Measurements from ENCODE around the gene LHX2. TPM values are rescaled to one million over a fixed set of nuclear protein-coding genes. Genes with fewer than 3 reads are reported as not detected.
"Not testable (repeated sequence)": the region's sequence is repeated elsewhere in the genome, so short reads cannot be mapped to it uniquely, and the experiment has no call there.

The LHX2 gene
- total RNA-seq, 1 experiment from 2014 or later = not detected

DNA sequence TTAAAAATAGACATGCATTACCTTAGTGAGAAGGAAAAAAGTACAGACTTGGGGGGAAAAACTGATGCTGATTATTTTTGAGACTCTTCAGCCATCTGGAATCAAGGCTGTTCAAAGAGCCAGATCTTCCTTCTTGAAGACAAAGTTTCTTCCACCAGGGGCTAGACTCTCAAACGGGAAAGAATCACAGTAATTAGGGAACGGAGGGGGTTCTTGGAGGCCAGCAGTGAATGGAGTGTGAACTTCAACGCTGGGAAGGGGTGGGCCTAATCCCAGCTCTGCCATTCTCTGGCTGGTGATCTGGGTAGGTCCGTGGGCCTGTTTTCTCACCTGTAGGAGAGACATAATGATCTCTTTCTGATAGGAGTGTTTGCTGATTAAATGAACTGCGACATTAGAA, 21.1 kb upstream of the LHX2 start:
- H3K36me3 Mint-ChIP-seq (ENCODE audit: insufficient read depth, unreplicated experiment) = no peaks in the 10 kb centered on the region
- no peak for DNase-seq
- CTCF ChIA-PET = no interaction called here
- H3K4me1 Mint-ChIP-seq (ENCODE audit: low read depth, unreplicated experiment) = no peaks in the 10 kb centered on the region
- intact Hi-C loops (cut with micrococcal nuclease; ENCODE audit: unreplicated experiment) = no loop called here
- peaks cover 78% of the 10 kb centered on the region for H3K27me3 Mint-ChIP-seq (ENCODE audit: unreplicated experiment)
- no peaks in the 10 kb centered on the region for H3K9me3 Mint-ChIP-seq (ENCODE audit: low read depth, unreplicated experiment)
- H3K27ac Mint-ChIP-seq (ENCODE audit: unreplicated experiment) = no peak overlapping the region
- TF ChIP-seq, protein P1, sequence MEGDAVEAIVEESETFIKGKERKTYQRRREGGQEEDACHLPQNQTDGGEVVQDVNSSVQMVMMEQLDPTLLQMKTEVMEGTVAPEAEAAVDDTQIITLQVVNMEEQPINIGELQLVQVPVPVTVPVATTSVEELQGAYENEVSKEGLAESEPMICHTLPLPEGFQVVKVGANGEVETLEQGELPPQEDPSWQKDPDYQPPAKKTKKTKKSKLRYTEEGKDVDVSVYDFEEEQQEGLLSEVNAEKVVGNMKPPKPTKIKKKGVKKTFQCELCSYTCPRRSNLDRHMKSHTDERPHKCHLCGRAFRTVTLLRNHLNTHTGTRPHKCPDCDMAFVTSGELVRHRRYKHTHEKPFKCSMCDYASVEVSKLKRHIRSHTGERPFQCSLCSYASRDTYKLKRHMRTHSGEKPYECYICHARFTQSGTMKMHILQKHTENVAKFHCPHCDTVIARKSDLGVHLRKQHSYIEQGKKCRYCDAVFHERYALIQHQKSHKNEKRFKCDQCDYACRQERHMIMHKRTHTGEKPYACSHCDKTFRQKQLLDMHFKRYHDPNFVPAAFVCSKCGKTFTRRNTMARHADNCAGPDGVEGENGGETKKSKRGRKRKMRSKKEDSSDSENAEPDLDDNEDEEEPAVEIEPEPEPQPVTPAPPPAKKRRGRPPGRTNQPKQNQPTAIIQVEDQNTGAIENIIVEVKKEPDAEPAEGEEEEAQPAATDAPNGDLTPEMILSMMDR (IDR thresholded peaks at IDR 0.05; ENCODE audit: unreplicated experiment) = no peak
- BruUV-seq (replicated peaks) = no TSS peak
- H3K4me3 Mint-ChIP-seq (ENCODE audit: low read depth, unreplicated experiment) = no peak overlapping the region

DNA sequence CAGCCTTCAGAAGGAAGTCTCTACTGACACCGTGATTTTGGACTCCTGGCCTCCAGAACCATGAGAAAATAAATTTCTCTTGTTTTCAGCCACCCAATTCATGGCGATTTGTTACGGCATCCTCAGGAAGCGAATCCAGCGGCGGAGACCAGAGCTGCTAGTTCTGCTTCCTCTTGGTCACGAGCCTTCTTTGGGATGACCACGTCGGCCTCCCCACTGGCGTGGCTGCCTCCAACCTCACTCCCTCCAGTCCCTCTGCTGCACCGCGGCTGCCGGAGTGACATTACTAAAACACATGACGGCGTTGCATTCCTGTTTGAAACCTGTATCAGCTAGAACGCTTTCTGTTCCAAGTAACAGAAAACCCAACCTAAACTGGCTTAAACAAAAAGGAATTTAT, 18.9 kb upstream of the LHX2 start:
- CTCF ChIA-PET; intact Hi-C loops (cut with micrococcal nuclease; ENCODE audit: unreplicated experiment); DNase-seq; H3K27ac Mint-ChIP-seq (ENCODE audit: unreplicated experiment); H3K9me3 Mint-ChIP-seq (ENCODE audit: low read depth, unreplicated experiment); H3K36me3 Mint-ChIP-seq (ENCODE audit: insufficient read depth, unreplicated experiment); H3K4me3 Mint-ChIP-seq (ENCODE audit: low read depth, unreplicated experiment); H3K4me1 Mint-ChIP-seq (ENCODE audit: low read depth, unreplicated experiment); BruUV-seq (replicated peaks): not testable (repeated sequence)
- peaks cover 78% of the 10 kb centered on the region for H3K27me3 Mint-ChIP-seq (ENCODE audit: unreplicated experiment)

DNA sequence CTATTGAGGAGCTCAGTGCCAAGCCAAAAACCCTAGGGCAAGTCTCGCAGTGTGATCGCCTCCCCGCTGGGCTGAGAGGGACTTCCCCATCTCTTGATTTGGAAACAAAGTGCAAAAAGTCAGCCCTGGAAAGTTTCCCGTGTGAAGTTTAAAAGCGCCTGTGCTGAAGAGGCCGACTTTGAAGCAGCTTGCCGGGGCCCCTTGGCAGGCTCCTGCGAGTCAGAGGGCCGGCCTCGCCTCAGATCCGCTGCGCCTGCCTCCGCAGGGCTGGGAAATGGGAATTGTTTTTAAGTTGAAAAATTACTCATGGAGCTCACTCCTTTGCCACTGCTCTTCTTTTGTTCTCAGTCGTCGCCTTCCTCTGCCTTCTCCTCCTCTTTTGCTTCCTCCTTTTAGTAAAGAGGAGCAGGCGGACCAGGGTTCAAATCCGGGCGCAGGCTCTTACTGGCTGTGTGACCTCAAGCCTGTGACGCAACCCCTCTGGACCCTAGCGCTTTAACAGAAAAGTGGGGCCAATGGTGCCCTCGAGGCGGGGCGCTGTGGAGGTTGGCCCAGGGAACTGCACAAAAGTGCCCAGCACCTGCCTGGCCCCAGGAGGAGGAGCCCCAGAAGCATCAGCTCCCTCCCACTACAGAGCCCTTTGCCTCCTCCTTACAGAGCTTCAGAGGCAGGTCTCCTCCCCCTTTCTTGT, 14.7 kb upstream of the LHX2 start:
- no peaks in the 10 kb centered on the region for H3K36me3 Mint-ChIP-seq (ENCODE audit: insufficient read depth, unreplicated experiment)
- no TSS peak for BruUV-seq (replicated peaks)
- H3K4me3 Mint-ChIP-seq (ENCODE audit: low read depth, unreplicated experiment) = no peak overlapping the region
- no peaks in the 10 kb centered on the region for H3K9me3 Mint-ChIP-seq (ENCODE audit: low read depth, unreplicated experiment)
- H3K27ac Mint-ChIP-seq (ENCODE audit: unreplicated experiment) = no peak overlapping the region
- peaks cover 88% of the 10 kb centered on the region for H3K27me3 Mint-ChIP-seq (ENCODE audit: unreplicated experiment)
- intact Hi-C loops (cut with micrococcal nuclease; ENCODE audit: unreplicated experiment) = no loop called here
- no peak for DNase-seq
- H3K4me1 Mint-ChIP-seq (ENCODE audit: low read depth, unreplicated experiment) = peaks cover 25% of the 10 kb centered on the region
- TF ChIP-seq, protein P1 (IDR thresholded peaks at IDR 0.05; ENCODE audit: unreplicated experiment) = no peak
- CTCF ChIA-PET = interaction anchor here (1.1 kb wide), 1 partner anchor 23 kb away, joined by 3 read pairs; no protein-coding TSS in a partner anchor

DNA sequence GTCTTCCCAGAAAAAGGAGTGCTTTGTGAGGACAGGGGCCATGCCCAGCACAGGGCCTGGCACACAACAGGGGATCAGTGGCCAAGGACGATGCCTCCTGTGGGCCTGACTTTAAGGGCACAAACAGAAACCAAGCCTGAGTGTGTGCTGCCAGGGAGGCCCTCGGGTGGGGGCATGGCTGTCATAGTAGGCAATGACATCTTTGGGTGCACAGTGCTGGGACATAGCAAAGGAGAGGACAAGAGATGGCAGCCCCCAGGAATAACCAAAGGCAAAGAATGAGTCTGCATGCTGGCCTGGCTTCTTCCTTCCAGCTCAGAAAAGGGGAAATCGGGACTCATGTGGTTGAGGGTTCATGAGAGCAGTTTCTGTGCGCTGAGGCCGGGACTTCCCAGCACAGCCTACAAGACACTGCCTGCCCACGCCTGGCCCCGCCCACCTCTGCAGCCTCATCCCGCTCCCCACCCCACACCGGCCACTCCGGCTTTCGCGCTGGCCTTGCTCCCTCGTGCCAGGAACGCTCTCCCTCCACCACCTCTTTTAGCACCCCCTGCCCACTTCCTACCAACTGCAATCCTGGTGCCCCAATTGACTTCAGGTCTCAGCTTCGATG, 13.8 kb upstream of the LHX2 start:
- H3K9me3 Mint-ChIP-seq (ENCODE audit: low read depth, unreplicated experiment) = no peaks in the 10 kb centered on the region
- H3K27me3 Mint-ChIP-seq (ENCODE audit: unreplicated experiment) = peaks cover 97% of the 10 kb centered on the region
- no peak overlapping the region for H3K27ac Mint-ChIP-seq (ENCODE audit: unreplicated experiment)
- no peak for DNase-seq
- H3K4me1 Mint-ChIP-seq (ENCODE audit: low read depth, unreplicated experiment) = peaks cover 25% of the 10 kb centered on the region
- no peaks in the 10 kb centered on the region for H3K36me3 Mint-ChIP-seq (ENCODE audit: insufficient read depth, unreplicated experiment)
- intact Hi-C loops (cut with micrococcal nuclease; ENCODE audit: unreplicated experiment) = no loop called here
- TF ChIP-seq, protein P1 (IDR thresholded peaks at IDR 0.05; ENCODE audit: unreplicated experiment) = no peak
- CTCF ChIA-PET = interaction anchor here (1.1 kb wide), 1 partner anchor 22 kb away, joined by 3 read pairs; no protein-coding TSS in a partner anchor
- no TSS peak for BruUV-seq (replicated peaks)
- H3K4me3 Mint-ChIP-seq (ENCODE audit: low read depth, unreplicated experiment) = no peak overlapping the region
